GM12878 (cell line): ENCODE measurements around the gene TK1. TPM values are rescaled to one million over a fixed set of nuclear protein-coding genes. Genes with fewer than 3 reads are reported as not detected.

Experiments used
- ATAC-seq: fragments of 200-7000 bp; cut with Tn5 transposase; 3 replicates; pipeline ENCODE4 v1.9.1; 2020; ENCODE audit warnings: mild to moderate bottlenecking, moderate library complexity
- BruUV-seq: library from RNA; stranded (reverse); fragments of 400-500 nt; replicated peaks from 2 replicates; lab custom pipeline; 2021; lab: Mats Ljungman, UMichigan
- CTCF ChIA-PET: fragments of 300-600 bp; sonication (Branson Sonifier 250); formaldehyde crosslinking; extraction: SDS; loops from one replicate; lab custom pipeline; 2021; ENCODE audit warnings: inconsistent platforms; lab: Yijun Ruan, JAX
- POLR2A ChIA-PET: fragments of 350-600 bp; formaldehyde crosslinking; extraction: SDS; loops from one replicate; lab custom pipeline; 2021; ENCODE audit warnings: inconsistent platforms; lab: Charles Lee
- RAD21 ChIA-PET: fragments of 300-600 bp; sonication (Branson Sonifier 250); formaldehyde crosslinking; loops from one replicate; lab custom pipeline; 2023; ENCODE audit warnings: antibody characterized with exemption; ENCODE audit not compliant: unreplicated experiment; lab: Charles Lee
- SMC1A ChIA-PET: fragments of 300-600 bp; sonication (Branson Sonifier 250); formaldehyde crosslinking; loops from one replicate; lab custom pipeline; 2023; ENCODE audit not compliant: unreplicated experiment, uncharacterized antibody; lab: Charles Lee
- DNase-seq: peaks from one replicate; pipeline ENCODE4 v3.0.0-alpha.2; 2011; ENCODE audit warnings: low read depth, low spot score
- FAIRE-seq: peaks from 3 replicates; lab custom pipeline; 2011; peaks lifted over from hg19 to GRCh38; lab: Jason Lieb, UNC
- H2AFZ ChIP-seq: 2 replicates; pipeline ENCODE4 v1.6.0; 2011; ENCODE audit warnings: low read depth, low read length, control low read depth; ENCODE audit not compliant: control insufficient read depth
- H3K27ac ChIP-seq: 2 replicates; pipeline ENCODE4 v1.5.1; 2011; ENCODE audit warnings: control low read depth; ENCODE audit not compliant: control insufficient read depth, insufficient read depth
- H3K27me3 ChIP-seq, 2 experiments: replicated peaks in 1 of 2; 2 replicates each; pipeline versions ENCODE4 v1.6.0 to v1.6.1; 2011; ENCODE audit warnings: low read length in 1 of 2; ENCODE audit not compliant: control insufficient read depth in 2 of 2, insufficient read depth in 2 of 2
- H3K36me3 ChIP-seq, 2 experiments: 2 replicates each; pipeline ENCODE4 v1.5.1; 2011; ENCODE audit warnings: low read length in 1 of 2; ENCODE audit not compliant: control insufficient read depth in 2 of 2, insufficient read depth in 2 of 2
- H3K4me1 ChIP-seq: 2 replicates; pipeline ENCODE4 v1.6.1; 2011; ENCODE audit warnings: mild to moderate bottlenecking, low read length, moderate library complexity, mixed read lengths; ENCODE audit not compliant: control insufficient read depth, insufficient read depth
- H3K4me2 ChIP-seq: 2 replicates; pipeline ENCODE4 v1.6.0; 2011; ENCODE audit warnings: control low read depth; ENCODE audit not compliant: control insufficient read depth, insufficient read depth
- H3K4me3 ChIP-seq: fragments of 200-600 bp; sonication (generic); 2 replicates; pipeline ENCODE4 v1.5.1; 2016
- H3K79me2 ChIP-seq: 2 replicates; pipeline ENCODE4 v1.6.0; 2011; ENCODE audit warnings: low read length; ENCODE audit not compliant: control insufficient read depth, insufficient read depth
- H3K9ac ChIP-seq: 2 replicates; pipeline ENCODE4 v1.8.0; 2011; ENCODE audit warnings: low read length, control low read depth, mixed read lengths; ENCODE audit not compliant: control insufficient read depth, insufficient read depth
- H3K9me3 ChIP-seq: replicated peaks from 3 replicates; pipeline ENCODE4 v1.5.1; 2011; ENCODE audit warnings: mild to moderate bottlenecking, low read length; ENCODE audit not compliant: control insufficient read depth, insufficient read depth
- H4K20me1 ChIP-seq: 2 replicates; pipeline ENCODE4 v1.6.0; 2011; ENCODE audit not compliant: control insufficient read depth, insufficient read depth
- EED ChIP-seq: sonication (generic); IDR thresholded peaks from 2 replicates; pipeline ENCODE4 v1.6.1; 2016; ENCODE audit warnings: antibody characterized with exemption, low read depth
- EP300 ChIP-seq, 2 experiments: fragments of 150-350 bp in 1 of 2; IDR thresholded peaks; 2 replicates each; pipeline ENCODE4 v1.6.1; 2011 to 2012; ENCODE audit warnings: low read depth in 2 of 2, low read length in 2 of 2, borderline replicate concordance in 1 of 2, improper control_type of control experiment in 1 of 2, inconsistent platforms in 1 of 2; ENCODE audit not compliant: control insufficient read depth in 1 of 2
- FOXM1 ChIP-seq: IDR thresholded peaks from 2 replicates; pipeline ENCODE4 v1.6.1; 2012; ENCODE audit warnings: low read depth, mild to moderate bottlenecking, inconsistent platforms, low read length, moderate library complexity
- HDAC2 ChIP-seq: fragments of 200-600 bp; sonication (generic); IDR thresholded peaks from 2 replicates; pipeline ENCODE4 v1.6.1; 2017
- HDGF ChIP-seq: fragments of 450-650 bp; IDR thresholded peaks from 2 replicates; pipeline ENCODE4 v1.6.1; 2016; ENCODE audit warnings: antibody characterized with exemption
- JUNB ChIP-seq: IDR thresholded peaks from 2 replicates; pipeline ENCODE4 v1.6.1; 2016; ENCODE audit warnings: antibody characterized with exemption, mild to moderate bottlenecking
- NFYB ChIP-seq: IDR thresholded peaks from 2 replicates; pipeline ENCODE4 v1.6.1; 2011; ENCODE audit warnings: low read depth, mild to moderate bottlenecking, low read length, improper control_type of control experiment, moderate library complexity; ENCODE audit not compliant: insufficient read depth
- NR2F1 ChIP-seq: fragments of 450-650 bp; conservative IDR thresholded peaks from 2 replicates; pipeline ENCODE4 v1.6.1; 2017; ENCODE audit warnings: mild to moderate bottlenecking
- SMARCA5 ChIP-seq: fragments of 450-650 bp; IDR thresholded peaks from 2 replicates; pipeline ENCODE4 v1.6.1; 2017; ENCODE audit warnings: mild to moderate bottlenecking
- STAT3 ChIP-seq: IDR thresholded peaks from 2 replicates; pipeline ENCODE4 v1.6.1; 2011; ENCODE audit warnings: low read depth, low read length, improper control_type of control experiment
- ZNF274 ChIP-seq: IDR thresholded peaks from one replicate; pipeline ENCODE4 v1.8.0; 2011; ENCODE audit not compliant: insufficient read length, insufficient read depth
- WGBS: methylation state at CpG from one replicate; pipeline ENCODE4 v1.1.6; 2016; ENCODE audit warnings: low lambda C conversion rate; ENCODE audit not compliant: insufficient replicate concordance, insufficient coverage; ENCODE audit errors: missing lambda C conversion rate; 5-methylcytosine and 5-hydroxymethylcytosine counted together
- in situ Hi-C: fragments of 300-500 bp; cut with MboI; formaldehyde crosslinking; loops from 9 replicates; pipeline ENCODE4 v1.14.3; 2018; ENCODE audit warnings: mixed read lengths
- intact Hi-C: fragments of 100-400 bp; cut with micrococcal nuclease; formaldehyde crosslinking; loops from one replicate; pipeline ENCODE4 v1.14.2; 2022; ENCODE audit not compliant: unreplicated experiment
- polyA plus RNA-seq, 11 experiments: library from polyadenylated mRNA; depleted of rRNA in 4 of 11; unstranded in 6 of 11; stranded (reverse) in 5 of 11; fragments of >200 nt; fragmentation: Nextera tagmentation in 4 of 11; fragmentation: Illumina TruSeq in 1 of 11; extraction: Ambion mirVana in 4 of 11; extraction: Trizol in 1 of 11; gene quantifications; 1 replicate in 1 of 11; 2 replicates in 10 of 11; pipeline versions ENCODE4 v1.2.1 to v1.2.3, GENCODE V29; 2011 to 2016; ENCODE audit warnings: inconsistent platforms in 2 of 11, missing spikeins in 2 of 11, low read depth in 1 of 11
- total RNA-seq, 4 experiments: library from RNA; depleted of rRNA in 3 of 4; stranded (reverse); fragments of >200 nt in 3 of 4; fragmentation: Illumina TruSeq in 1 of 4; extraction: Trizol in 1 of 4; gene quantifications; 2 replicates each; pipeline versions ENCODE4 v1.2.1 to v1.2.3, GENCODE V29; 2013 to 2021
- TF ChIP-seq, protein P1 (sequence below): IDR thresholded peaks from 2 replicates; pipeline ENCODE4 v1.6.1; 2012; ENCODE audit warnings: mild to moderate bottlenecking, low read depth, low read length

Gene TK1
- total and polyA plus RNA-seq, 10 of the 15 experiments (the other 5 are each of a cell fraction or from before 2014, with no cell fraction given) = 4.6 to 175 (median 77.9) TPM

DNA sequence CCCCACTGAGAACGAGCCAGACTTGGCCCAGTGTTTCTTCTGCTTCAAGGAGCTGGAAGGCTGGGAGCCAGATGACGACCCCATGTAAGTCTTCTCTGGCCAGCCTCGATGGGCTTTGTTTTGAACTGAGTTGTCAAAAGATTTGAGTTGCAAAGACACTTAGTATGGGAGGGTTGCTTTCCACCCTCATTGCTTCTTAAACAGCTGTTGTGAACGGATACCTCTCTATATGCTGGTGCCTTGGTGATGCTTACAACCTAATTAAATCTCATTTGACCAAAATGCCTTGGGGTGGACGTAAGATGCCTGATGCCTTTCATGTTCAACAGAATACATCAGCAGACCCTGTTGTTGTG lies 27.8 kb upstream of the TK1 start:
- DNase-seq (no peak), ATAC-seq (peak; percentile 6; the same call in 1 of the 3 replicates), FAIRE-seq (no peak)
- H3K79me2 ChIP-seq = peaks cover 24% of the 10 kb centered on the region
- ChIA-PET CTCF (interaction anchor here (0.8 to 2.5 kb wide), 3 partner anchors 39 to 194 kb away, joined by 3 to 10 read pairs (median 3); no protein-coding TSS in a partner anchor), POLR2A (interaction anchor here (0.7 kb wide), 2 partner anchors 39 to 72 kb away, joined by 5 read pairs; no protein-coding TSS in a partner anchor), SMC1A (interaction anchor here (1.2 kb wide), 1 partner anchor 37 kb away, joined by 4 read pairs; no protein-coding TSS in a partner anchor), RAD21 (no interaction called here)
- no peak for TF ChIP-seq EP300 (IDR thresholded peaks at IDR 0.05; ENCODE audit: borderline replicate concordance in 1 of 2, control insufficient read depth in 1 of 2, low read depth in 2 of 2, low read length in 2 of 2)
- TF ChIP-seq EED = no peak
- no peaks in the 10 kb centered on the region for H3K9me3 ChIP-seq
- peak overlapping the region; percentile 84 for H3K27ac ChIP-seq
- TSS peak; percentile 71 for BruUV-seq
- H3K4me3 ChIP-seq = peak overlapping the region; percentile 83
- whole genome bisulfite sequencing = 1% methylated on average over 5 of the region's 5 CpGs
- H4K20me1 ChIP-seq = no peaks in the 10 kb centered on the region
- peak overlapping the region; percentile 93 for H3K9ac ChIP-seq
- H3K27me3 ChIP-seq = no peaks in the 10 kb centered on the region
- peaks cover 3% of the 10 kb centered on the region; the same call in 1 of the 2 replicates for H3K4me1 ChIP-seq
- intact Hi-C loops (loop anchor here (2.0 kb wide), 1 partner anchor 28 kb away; the partner anchor contains the start of genes AFMID and TK1), in situ Hi-C loops (no loop called here)
- H2AFZ ChIP-seq = peak overlapping the region; percentile 79
- H3K4me2 ChIP-seq = peak overlapping the region; percentile 91
- H3K36me3 ChIP-seq = peaks cover 0 to 3% of the 10 kb centered on the region in 2 experiments; a peak in 3 of 4 replicates

DNA sequence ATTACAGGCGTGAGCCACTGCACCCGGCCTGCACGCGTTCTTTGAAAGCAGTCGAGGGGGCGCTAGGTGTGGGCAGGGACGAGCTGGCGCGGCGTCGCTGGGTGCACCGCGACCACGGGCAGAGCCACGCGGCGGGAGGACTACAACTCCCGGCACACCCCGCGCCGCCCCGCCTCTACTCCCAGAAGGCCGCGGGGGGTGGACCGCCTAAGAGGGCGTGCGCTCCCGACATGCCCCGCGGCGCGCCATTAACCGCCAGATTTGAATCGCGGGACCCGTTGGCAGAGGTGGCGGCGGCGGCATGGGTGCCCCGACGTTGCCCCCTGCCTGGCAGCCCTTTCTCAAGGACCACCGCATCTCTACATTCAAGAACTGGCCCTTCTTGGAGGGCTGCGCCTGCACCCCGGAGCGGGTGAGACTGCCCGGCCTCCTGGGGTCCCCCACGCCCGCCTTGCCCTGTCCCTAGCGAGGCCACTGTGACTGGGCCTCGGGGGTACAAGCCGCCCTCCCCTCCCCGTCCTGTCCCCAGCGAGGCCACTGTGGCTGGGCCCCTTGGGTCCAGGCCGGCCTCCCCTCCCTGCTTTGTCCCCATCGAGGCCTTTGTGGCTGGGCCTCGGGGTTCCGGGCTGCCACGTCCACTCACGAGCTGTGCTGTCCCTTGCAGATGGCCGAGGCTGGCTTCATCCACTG lies 27.3 kb upstream of the TK1 start, which contains the start of gene BIRC5:
TSS of gene BIRC5 (plus strand) at position 238 of the 690 bp plus-strand sequence. CDS start at position 302, 64 bp downstream.
- H2AFZ ChIP-seq = peak within 1 kb of the TSS; percentile 79
- POLR2A ChIA-PET = interaction anchor here (0.7 kb wide), 1 partner anchor 72 kb away, joined by 5 read pairs; no protein-coding TSS in a partner anchor
- TF ChIP-seq, protein P1, sequence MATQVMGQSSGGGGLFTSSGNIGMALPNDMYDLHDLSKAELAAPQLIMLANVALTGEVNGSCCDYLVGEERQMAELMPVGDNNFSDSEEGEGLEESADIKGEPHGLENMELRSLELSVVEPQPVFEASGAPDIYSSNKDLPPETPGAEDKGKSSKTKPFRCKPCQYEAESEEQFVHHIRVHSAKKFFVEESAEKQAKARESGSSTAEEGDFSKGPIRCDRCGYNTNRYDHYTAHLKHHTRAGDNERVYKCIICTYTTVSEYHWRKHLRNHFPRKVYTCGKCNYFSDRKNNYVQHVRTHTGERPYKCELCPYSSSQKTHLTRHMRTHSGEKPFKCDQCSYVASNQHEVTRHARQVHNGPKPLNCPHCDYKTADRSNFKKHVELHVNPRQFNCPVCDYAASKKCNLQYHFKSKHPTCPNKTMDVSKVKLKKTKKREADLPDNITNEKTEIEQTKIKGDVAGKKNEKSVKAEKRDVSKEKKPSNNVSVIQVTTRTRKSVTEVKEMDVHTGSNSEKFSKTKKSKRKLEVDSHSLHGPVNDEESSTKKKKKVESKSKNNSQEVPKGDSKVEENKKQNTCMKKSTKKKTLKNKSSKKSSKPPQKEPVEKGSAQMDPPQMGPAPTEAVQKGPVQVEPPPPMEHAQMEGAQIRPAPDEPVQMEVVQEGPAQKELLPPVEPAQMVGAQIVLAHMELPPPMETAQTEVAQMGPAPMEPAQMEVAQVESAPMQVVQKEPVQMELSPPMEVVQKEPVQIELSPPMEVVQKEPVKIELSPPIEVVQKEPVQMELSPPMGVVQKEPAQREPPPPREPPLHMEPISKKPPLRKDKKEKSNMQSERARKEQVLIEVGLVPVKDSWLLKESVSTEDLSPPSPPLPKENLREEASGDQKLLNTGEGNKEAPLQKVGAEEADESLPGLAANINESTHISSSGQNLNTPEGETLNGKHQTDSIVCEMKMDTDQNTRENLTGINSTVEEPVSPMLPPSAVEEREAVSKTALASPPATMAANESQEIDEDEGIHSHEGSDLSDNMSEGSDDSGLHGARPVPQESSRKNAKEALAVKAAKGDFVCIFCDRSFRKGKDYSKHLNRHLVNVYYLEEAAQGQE = no peak
- TF ChIP-seq HDGF (0 out of 2 replicates have a peak, but pooled peaks have one; percentile 8), HDAC2 (peak; percentile 97), JUNB (no peak), NFYB (no peak), ZNF274 (no peak), STAT3 (no peak), SMARCA5 (no peak), FOXM1 (no peak), NR2F1 (0 out of 2 replicates have a peak, but pooled peaks have one; percentile 39)

More for the DNA sequence above, 27.3 kb upstream of the TK1 start, which contains the start of gene BIRC5:
- FAIRE-seq = no peak
- peak within 1 kb of the TSS; percentile 93 for H3K9ac ChIP-seq
- ChIA-PET SMC1A (interaction anchor here (0.8 to 1.2 kb wide), 2 partner anchors 28 to 38 kb away, joined by 3 to 4 read pairs; no protein-coding TSS in a partner anchor), RAD21 (no interaction called here), CTCF (interaction anchor here (0.8 to 2.5 kb wide), 4 partner anchors 37 to 194 kb away, joined by 3 to 10 read pairs (median 3); no protein-coding TSS in a partner anchor)
- H4K20me1 ChIP-seq = no peaks in the 10 kb centered on the region
- H3K36me3 ChIP-seq = no peaks in the 10 kb centered on the region; a peak in 2 of 4 replicates
- H3K9me3 ChIP-seq = no peaks in the 10 kb centered on the region
- intact Hi-C loops (loop anchor here (2.0 kb wide), 1 partner anchor 27 kb away; the partner anchor contains the start of genes AFMID and TK1), in situ Hi-C loops (no loop called here)
- H3K27me3 ChIP-seq = no peaks in the 10 kb centered on the region
- peaks cover 3% of the 10 kb centered on the region; the same call in 1 of the 2 replicates for H3K4me1 ChIP-seq
- peak within 1 kb of the TSS; percentile 91 for H3K4me2 ChIP-seq
- BruUV-seq = no TSS peak
- H3K79me2 ChIP-seq = peaks cover 24% of the 10 kb centered on the region
- under 1% methylated on average over 53 of the region's 60 CpGs for WGBS
- peak within 1 kb of the TSS; percentile 83 for H3K4me3 ChIP-seq
- H3K27ac ChIP-seq = peak within 1 kb of the TSS; percentile 84
- ATAC-seq = peak; percentile 100
- peak; percentile 23 for DNase-seq
